Colonic mucosa (tissue), 4 donors: Measurements from ENCODE around the gene DNLZ. TPM values are rescaled to one million over a fixed set of nuclear protein-coding genes. Genes with fewer than 3 reads are reported as not detected.

Experiments used
- DNase-seq: peaks from one replicate; pipeline ENCODE4 v3.0.0-alpha.2; 2020
- H3K27ac ChIP-seq: fragments of 200-600 bp; one replicate; pipeline ENCODE4 v1.8.0; 2021
- H3K27me3 ChIP-seq: fragments of 200-600 bp; one replicate; pipeline ENCODE4 v1.8.0; 2021
- H3K36me3 ChIP-seq: fragments of 200-600 bp; one replicate; pipeline ENCODE4 v1.8.0; 2021
- H3K4me1 ChIP-seq: fragments of 200-600 bp; one replicate; pipeline ENCODE4 v1.8.0; 2021; ENCODE audit warnings: mild to moderate bottlenecking
- H3K4me3 ChIP-seq: fragments of 200-600 bp; one replicate; pipeline ENCODE4 v1.8.0; 2021
- H3K9ac ChIP-seq, 2 donors: one replicate each; pipeline ENCODE4 v1.7.0; 2013; ENCODE audit warnings: control low read depth in 2 of 2, low read depth in 2 of 2, low read length in 2 of 2
- H3K9me3 ChIP-seq: fragments of 200-600 bp; one replicate; pipeline ENCODE4 v1.8.0; 2021
- intact Hi-C: fragments of 100-400 bp; cut with DNase I; formaldehyde crosslinking; loops from one replicate; pipeline ENCODE4 v1.14.1; 2022
- total RNA-seq, 2 donors: library from RNA; stranded (reverse); fragmentation: NEBNext Ultra II Directional in 1 of 2; extraction: Animal tissue kit (Norgen Biotek cat#: 25700) in 1 of 2; gene quantifications; one replicate each; pipeline ENCODE4 v1.2.1, GENCODE V29; 2021
- TF ChIP-seq, protein P1 (sequence below): fragments of 200-600 bp; IDR thresholded peaks from one replicate; pipeline ENCODE4 v1.8.0; 2022; ENCODE audit warnings: antibody characterized with exemption, mild to moderate bottlenecking
- donor health status: healthy.
- donor health status: DM: no; HTN: no; CAD: no.
- donor health status: DM: no; HTN: no; CAD: no.

Gene DNLZ
- total RNA-seq, 2 donors from 2014 or later, result 10.0 to 10.8 TPM

DNA sequence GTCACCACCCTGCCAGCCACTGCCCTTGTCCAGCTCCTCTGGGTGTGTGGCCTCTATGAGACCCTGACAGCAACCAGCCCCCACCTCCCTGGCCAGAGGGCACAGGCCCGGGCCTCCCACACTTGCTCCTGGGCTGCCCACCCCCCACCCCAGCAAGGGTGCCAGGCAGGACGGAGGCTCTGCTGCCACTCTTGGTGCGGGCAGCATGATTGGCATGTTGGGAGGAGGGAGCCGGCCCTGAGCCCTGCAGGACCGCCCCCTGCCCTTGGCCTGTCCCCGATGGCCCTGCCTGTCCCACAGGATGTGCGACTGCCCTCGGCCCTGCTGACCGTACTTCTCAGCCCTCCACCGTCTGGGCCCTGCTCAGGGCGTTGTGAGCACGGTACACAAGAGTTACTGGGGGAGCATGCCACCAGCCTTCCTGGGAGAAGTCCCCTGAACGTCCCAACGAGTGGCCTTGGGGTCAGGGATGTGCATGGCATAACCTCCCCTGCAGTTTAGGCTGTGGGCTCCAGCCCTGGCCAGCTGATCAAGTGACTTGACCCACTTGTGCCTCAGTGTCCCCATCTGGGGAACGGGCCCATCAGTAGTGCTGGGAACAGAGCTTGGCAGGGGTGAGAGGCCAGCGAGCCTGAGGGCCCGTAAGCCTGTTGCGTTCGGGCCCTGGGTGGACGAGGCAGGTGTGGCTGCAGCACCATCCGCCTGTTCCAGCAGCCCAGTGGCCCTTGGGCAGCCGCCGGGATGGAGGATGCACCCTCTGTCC, 20.2 kb downstream of the DNLZ start:
- Histone ChIP-seq H3K9ac (no peak overlapping the region), H3K27ac (no peak overlapping the region), H3K9me3 (no peaks in the 10 kb centered on the region), H3K4me1 (no peaks in the 10 kb centered on the region), H3K4me3 (peak overlapping the region; percentile 40), H3K36me3 (no peaks in the 10 kb centered on the region), H3K27me3 (no peaks in the 10 kb centered on the region)
- TF ChIP-seq, protein P1, sequence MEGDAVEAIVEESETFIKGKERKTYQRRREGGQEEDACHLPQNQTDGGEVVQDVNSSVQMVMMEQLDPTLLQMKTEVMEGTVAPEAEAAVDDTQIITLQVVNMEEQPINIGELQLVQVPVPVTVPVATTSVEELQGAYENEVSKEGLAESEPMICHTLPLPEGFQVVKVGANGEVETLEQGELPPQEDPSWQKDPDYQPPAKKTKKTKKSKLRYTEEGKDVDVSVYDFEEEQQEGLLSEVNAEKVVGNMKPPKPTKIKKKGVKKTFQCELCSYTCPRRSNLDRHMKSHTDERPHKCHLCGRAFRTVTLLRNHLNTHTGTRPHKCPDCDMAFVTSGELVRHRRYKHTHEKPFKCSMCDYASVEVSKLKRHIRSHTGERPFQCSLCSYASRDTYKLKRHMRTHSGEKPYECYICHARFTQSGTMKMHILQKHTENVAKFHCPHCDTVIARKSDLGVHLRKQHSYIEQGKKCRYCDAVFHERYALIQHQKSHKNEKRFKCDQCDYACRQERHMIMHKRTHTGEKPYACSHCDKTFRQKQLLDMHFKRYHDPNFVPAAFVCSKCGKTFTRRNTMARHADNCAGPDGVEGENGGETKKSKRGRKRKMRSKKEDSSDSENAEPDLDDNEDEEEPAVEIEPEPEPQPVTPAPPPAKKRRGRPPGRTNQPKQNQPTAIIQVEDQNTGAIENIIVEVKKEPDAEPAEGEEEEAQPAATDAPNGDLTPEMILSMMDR, result no peak
- DNase-seq, result no peak
- intact Hi-C loops, result loop anchor here (10.0 kb wide), 1 partner anchor 61 kb away; the partner anchor contains the start of gene SNAPC4

DNA sequence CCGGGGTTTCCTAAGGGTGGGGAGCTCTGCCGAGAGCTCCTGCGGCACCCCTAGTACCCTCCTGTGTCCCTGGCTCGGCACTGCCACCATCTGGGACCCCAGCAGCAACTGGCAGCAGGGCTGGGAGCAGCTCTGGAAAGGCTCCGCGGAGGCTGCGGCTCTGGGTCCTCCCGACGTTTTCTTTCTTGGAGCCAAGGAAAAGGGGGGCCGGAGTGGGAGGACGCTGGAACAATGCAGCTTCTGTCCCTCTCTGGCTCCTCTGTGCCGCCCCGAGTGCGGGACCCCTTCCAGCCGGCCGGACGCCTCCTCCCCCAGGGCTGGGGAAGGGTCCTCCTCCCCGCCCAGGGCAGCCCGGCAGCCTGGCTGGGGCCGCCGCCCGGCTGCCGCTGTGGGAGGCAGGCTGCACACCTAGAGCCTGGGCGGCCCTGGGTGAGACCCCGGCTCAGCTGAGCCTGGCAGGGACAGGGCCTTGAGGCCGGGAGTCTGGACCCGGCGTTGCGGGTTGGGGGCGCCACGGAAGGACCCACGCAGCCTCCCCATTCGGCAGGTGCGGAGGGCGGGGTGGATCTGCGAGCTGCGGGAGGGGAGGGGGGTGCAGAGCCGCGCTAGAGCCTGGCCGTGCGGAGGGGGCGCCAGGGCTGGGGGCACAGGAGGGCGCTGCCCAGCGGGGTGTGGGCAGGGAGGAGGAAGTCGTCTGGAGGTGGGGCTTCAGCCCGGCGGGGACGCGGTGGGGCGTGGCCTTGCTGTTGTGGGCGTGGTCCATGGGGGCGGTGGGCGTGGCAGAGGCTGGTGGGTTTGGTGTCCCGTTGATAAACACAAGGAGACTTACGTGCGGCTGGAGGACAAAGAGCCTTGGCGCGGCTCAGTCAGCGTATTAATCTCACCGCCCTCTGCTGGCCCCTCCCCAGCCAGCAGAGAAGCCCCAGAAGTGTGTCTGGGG, 21.1 kb downstream of the DNLZ start:
- intact Hi-C loops, result loop anchor here (10.0 kb wide), 1 partner anchor 62 kb away; the partner anchor contains the start of gene SNAPC4
- Histone ChIP-seq H3K4me1 (no peaks in the 10 kb centered on the region), H3K9ac (peak overlapping the region in 1 of 2 donors; percentile 43), H3K4me3 (peak overlapping the region; percentile 40), H3K36me3 (no peaks in the 10 kb centered on the region), H3K9me3 (no peaks in the 10 kb centered on the region), H3K27ac (no peak overlapping the region), H3K27me3 (no peaks in the 10 kb centered on the region)
- peak; percentile 89 for DNase-seq
- TF ChIP-seq, protein P1, result no peak

- Histone ChIP-seq H3K36me3 (no peaks in the 10 kb centered on the region), H3K27ac (no peak overlapping the region), H3K4me1 (no peaks in the 10 kb centered on the region), H3K9ac (peak overlapping the region in 1 of 2 donors; percentile 43), H3K4me3 (no peak overlapping the region), H3K27me3 (no peaks in the 10 kb centered on the region), H3K9me3 (no peaks in the 10 kb centered on the region)
- TF ChIP-seq, protein P1, result no peak
- intact Hi-C loops, result loop anchor here (10.0 kb wide), 1 partner anchor 63 kb away; the partner anchor contains the start of gene SNAPC4
- DNase-seq, result no peak
Measured at GRCh38 chr9:136341769-136342168, 21.8 kb downstream of the DNLZ start.

- no peak overlapping the region for H3K27ac ChIP-seq
- intact Hi-C loops, result loop anchor here (10.0 kb wide), 1 partner anchor 64 kb away; the partner anchor contains the start of gene SNAPC4
- no peak overlapping the region for H3K9ac ChIP-seq
- H3K9me3 ChIP-seq, result no peaks in the 10 kb centered on the region
- H3K4me3 ChIP-seq, result no peak overlapping the region
- no peaks in the 10 kb centered on the region for H3K36me3 ChIP-seq
- TF ChIP-seq, protein P1, result no peak
- no peaks in the 10 kb centered on the region for H3K27me3 ChIP-seq
- no peak for DNase-seq
- no peaks in the 10 kb centered on the region for H3K4me1 ChIP-seq
Measured at GRCh38 chr9:136341042-136341655, 22.4 kb downstream of the DNLZ start.
